GM12878 (cell line): ENCODE results near the gene PGLYRP2. TPM values are rescaled to one million over a fixed set of nuclear protein-coding genes. Genes with fewer than 3 reads are reported as not detected.

Source experiments
- ATAC-seq: fragments of 200-7000 bp; cut with Tn5 transposase; 3 replicates; pipeline ENCODE4 v1.9.1; 2020; ENCODE audit warnings: mild to moderate bottlenecking, moderate library complexity
- BruUV-seq: library from RNA; stranded (reverse); fragments of 400-500 nt; replicated peaks from 2 replicates; lab custom pipeline; 2021; lab: Mats Ljungman, UMichigan
- CTCF ChIA-PET: fragments of 300-600 bp; sonication (Branson Sonifier 250); formaldehyde crosslinking; extraction: SDS; loops from one replicate; lab custom pipeline; 2021; ENCODE audit warnings: inconsistent platforms; lab: Yijun Ruan, JAX
- POLR2A ChIA-PET: fragments of 350-600 bp; formaldehyde crosslinking; extraction: SDS; loops from one replicate; lab custom pipeline; 2021; ENCODE audit warnings: inconsistent platforms; lab: Charles Lee
- RAD21 ChIA-PET: fragments of 300-600 bp; sonication (Branson Sonifier 250); formaldehyde crosslinking; loops from one replicate; lab custom pipeline; 2023; ENCODE audit warnings: antibody characterized with exemption; ENCODE audit not compliant: unreplicated experiment; lab: Charles Lee
- SMC1A ChIA-PET: fragments of 300-600 bp; sonication (Branson Sonifier 250); formaldehyde crosslinking; loops from one replicate; lab custom pipeline; 2023; ENCODE audit not compliant: unreplicated experiment, uncharacterized antibody; lab: Charles Lee
- DNase-seq: peaks from one replicate; pipeline ENCODE4 v3.0.0-alpha.2; 2011; ENCODE audit warnings: low read depth, low spot score
- FAIRE-seq: peaks from 3 replicates; lab custom pipeline; 2011; peaks lifted over from hg19 to GRCh38; lab: Jason Lieb, UNC
- H2AFZ ChIP-seq: 2 replicates; pipeline ENCODE4 v1.6.0; 2011; ENCODE audit warnings: low read depth, low read length, control low read depth; ENCODE audit not compliant: control insufficient read depth
- H3K27ac ChIP-seq: 2 replicates; pipeline ENCODE4 v1.5.1; 2011; ENCODE audit warnings: control low read depth; ENCODE audit not compliant: control insufficient read depth, insufficient read depth
- H3K27me3 ChIP-seq, 2 experiments: replicated peaks in 1 of 2; 2 replicates each; pipeline versions ENCODE4 v1.6.0 to v1.6.1; 2011; ENCODE audit warnings: low read length in 1 of 2; ENCODE audit not compliant: control insufficient read depth in 2 of 2, insufficient read depth in 2 of 2
- H3K36me3 ChIP-seq, 2 experiments: 2 replicates each; pipeline ENCODE4 v1.5.1; 2011; ENCODE audit warnings: low read length in 1 of 2; ENCODE audit not compliant: control insufficient read depth in 2 of 2, insufficient read depth in 2 of 2
- H3K4me1 ChIP-seq: 2 replicates; pipeline ENCODE4 v1.6.1; 2011; ENCODE audit warnings: mild to moderate bottlenecking, low read length, moderate library complexity, mixed read lengths; ENCODE audit not compliant: control insufficient read depth, insufficient read depth
- H3K4me2 ChIP-seq: 2 replicates; pipeline ENCODE4 v1.6.0; 2011; ENCODE audit warnings: control low read depth; ENCODE audit not compliant: control insufficient read depth, insufficient read depth
- H3K4me3 ChIP-seq: fragments of 200-600 bp; sonication (generic); 2 replicates; pipeline ENCODE4 v1.5.1; 2016
- H3K79me2 ChIP-seq: 2 replicates; pipeline ENCODE4 v1.6.0; 2011; ENCODE audit warnings: low read length; ENCODE audit not compliant: control insufficient read depth, insufficient read depth
- H3K9ac ChIP-seq: 2 replicates; pipeline ENCODE4 v1.8.0; 2011; ENCODE audit warnings: low read length, control low read depth, mixed read lengths; ENCODE audit not compliant: control insufficient read depth, insufficient read depth
- H3K9me3 ChIP-seq: replicated peaks from 3 replicates; pipeline ENCODE4 v1.5.1; 2011; ENCODE audit warnings: mild to moderate bottlenecking, low read length; ENCODE audit not compliant: control insufficient read depth, insufficient read depth
- H4K20me1 ChIP-seq: 2 replicates; pipeline ENCODE4 v1.6.0; 2011; ENCODE audit not compliant: control insufficient read depth, insufficient read depth
- ASH2L ChIP-seq: fragments of 300-600, 200-600 bp; sonication (generic); IDR thresholded peaks from 2 replicates; pipeline ENCODE4 v1.6.1; 2017; ENCODE audit warnings: low read depth, mild to moderate bottlenecking, borderline replicate concordance
- BRCA1 ChIP-seq: IDR thresholded peaks from 2 replicates; pipeline ENCODE4 v1.6.1; 2011; ENCODE audit warnings: low read depth, low read length, improper control_type of control experiment
- CUX1 ChIP-seq: IDR thresholded peaks from 2 replicates; pipeline ENCODE4 v1.6.1; 2012; ENCODE audit warnings: improper control_type of control experiment, low read depth, low read length; ENCODE audit not compliant: insufficient replicate concordance
- EP300 ChIP-seq, 2 experiments: fragments of 150-350 bp in 1 of 2; IDR thresholded peaks; 2 replicates each; pipeline ENCODE4 v1.6.1; 2011 to 2012; ENCODE audit warnings: low read depth in 2 of 2, low read length in 2 of 2, borderline replicate concordance in 1 of 2, improper control_type of control experiment in 1 of 2, inconsistent platforms in 1 of 2; ENCODE audit not compliant: control insufficient read depth in 1 of 2
- FOS ChIP-seq: IDR thresholded peaks from 3 replicates; pipeline ENCODE4 v1.6.1; 2011; ENCODE audit warnings: borderline replicate concordance; ENCODE audit not compliant: insufficient read length; ENCODE audit errors: extremely low read depth
- JUND ChIP-seq: IDR thresholded peaks from 2 replicates; pipeline ENCODE4 v1.6.1; 2012; ENCODE audit warnings: low read depth, mild to moderate bottlenecking, low read length, improper control_type of control experiment, moderate library complexity
- MEF2B ChIP-seq: fragments of 450-650 bp; IDR thresholded peaks from 2 replicates; pipeline ENCODE4 v1.6.1; 2018; ENCODE audit warnings: mild to moderate bottlenecking, moderate library complexity; ENCODE audit not compliant: partially characterized antibody, poor library complexity, severe bottlenecking
- MTA2 ChIP-seq: fragments of 450-650 bp; IDR thresholded peaks from 2 replicates; pipeline ENCODE4 v1.6.1; 2016; ENCODE audit warnings: low read depth, mild to moderate bottlenecking, moderate library complexity
- SMAD5 ChIP-seq: IDR thresholded peaks from 2 replicates; pipeline ENCODE4 v1.6.1; 2016; ENCODE audit warnings: antibody characterized with exemption, low read depth
- SMC3 ChIP-seq: IDR thresholded peaks from 2 replicates; pipeline ENCODE4 v1.6.1; 2011; ENCODE audit warnings: low read length, improper control_type of control experiment, borderline replicate concordance
- SREBF2 ChIP-seq: IDR thresholded peaks from 2 replicates; pipeline ENCODE4 v1.6.1; 2012; ENCODE audit warnings: mild to moderate bottlenecking, low read length
- ZBTB4 ChIP-seq: fragments of 450-650 bp; formaldehyde crosslinking; IDR thresholded peaks from 2 replicates; pipeline ENCODE4 v1.4.0; 2022; ENCODE audit warnings: mild to moderate bottlenecking, moderate library complexity
- ZSCAN29 ChIP-seq: fragments of 450-650 bp; IDR thresholded peaks from 2 replicates; pipeline ENCODE4 v1.6.1; 2017; ENCODE audit warnings: mild to moderate bottlenecking, moderate library complexity
- WGBS: methylation state at CpG from one replicate; pipeline ENCODE4 v1.1.6; 2016; ENCODE audit warnings: low lambda C conversion rate; ENCODE audit not compliant: insufficient replicate concordance, insufficient coverage; ENCODE audit errors: missing lambda C conversion rate; 5-methylcytosine and 5-hydroxymethylcytosine counted together
- in situ Hi-C: fragments of 300-500 bp; cut with MboI; formaldehyde crosslinking; loops from 9 replicates; pipeline ENCODE4 v1.14.3; 2018; ENCODE audit warnings: mixed read lengths
- intact Hi-C: fragments of 100-400 bp; cut with micrococcal nuclease; formaldehyde crosslinking; loops from one replicate; pipeline ENCODE4 v1.14.2; 2022; ENCODE audit not compliant: unreplicated experiment
- polyA plus RNA-seq, 11 experiments: library from polyadenylated mRNA; depleted of rRNA in 4 of 11; unstranded in 6 of 11; stranded (reverse) in 5 of 11; fragments of >200 nt; fragmentation: Nextera tagmentation in 4 of 11; fragmentation: Illumina TruSeq in 1 of 11; extraction: Ambion mirVana in 4 of 11; extraction: Trizol in 1 of 11; gene quantifications; 1 replicate in 1 of 11; 2 replicates in 10 of 11; pipeline versions ENCODE4 v1.2.1 to v1.2.3, GENCODE V29; 2011 to 2016; ENCODE audit warnings: inconsistent platforms in 2 of 11, missing spikeins in 2 of 11, low read depth in 1 of 11
- total RNA-seq, 4 experiments: library from RNA; depleted of rRNA in 3 of 4; stranded (reverse); fragments of >200 nt in 3 of 4; fragmentation: Illumina TruSeq in 1 of 4; extraction: Trizol in 1 of 4; gene quantifications; 2 replicates each; pipeline versions ENCODE4 v1.2.1 to v1.2.3, GENCODE V29; 2013 to 2021

Gene PGLYRP2
- total and polyA plus RNA-seq, 10 of the 15 experiments (the other 5 are each of a cell fraction or from before 2014, with no cell fraction given), result 0.15 to 0.48 (median 0.26) TPM; not detected in 5

DNA sequence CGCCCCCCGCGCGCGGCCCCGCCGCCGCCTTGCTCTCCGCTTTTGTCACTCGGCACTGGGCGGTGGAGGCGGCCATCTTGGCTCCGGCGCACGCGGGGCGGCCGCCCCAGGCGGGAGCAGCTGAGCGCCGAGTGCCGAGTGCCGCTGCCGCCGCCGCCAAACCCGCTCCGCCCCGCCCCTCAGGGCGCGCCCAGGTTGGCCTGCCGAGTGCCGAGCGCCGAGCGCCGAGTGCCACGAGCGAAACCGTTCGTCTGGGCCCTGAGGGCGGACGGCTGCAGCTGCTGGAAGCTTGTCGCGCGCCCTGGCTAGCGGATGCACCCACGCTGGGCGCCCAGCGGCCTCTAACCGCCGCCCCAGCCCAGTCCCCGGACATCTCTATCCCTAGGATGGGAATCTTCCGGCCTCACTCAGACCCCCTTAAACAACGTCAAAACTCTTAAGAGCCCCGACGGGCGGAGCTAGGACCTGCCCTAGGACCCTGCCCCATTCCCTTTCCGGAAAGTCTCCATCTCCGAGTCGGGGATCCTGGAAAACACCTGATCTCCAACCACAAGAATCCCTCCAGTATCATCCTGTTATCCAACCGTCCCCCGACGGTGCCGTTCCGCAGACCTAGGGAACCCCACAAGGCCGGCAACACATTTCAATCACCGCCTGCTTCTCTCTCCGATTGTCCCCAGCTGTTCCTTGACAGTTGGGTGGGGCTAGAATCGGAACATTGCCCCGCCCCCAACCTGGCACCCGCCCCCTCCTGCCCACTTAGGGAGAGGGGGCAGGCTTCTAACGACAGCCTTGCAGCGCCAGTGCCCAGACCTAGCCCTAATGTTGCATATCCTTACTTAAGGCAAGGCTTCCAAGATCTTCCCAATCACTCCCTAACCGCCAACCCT, 46.4 kb downstream of the PGLYRP2 start:
- peaks cover 10% of the 10 kb centered on the region for H3K4me1 ChIP-seq
- WGBS, result 3% methylated on average over 58 of the region's 75 CpGs
- FAIRE-seq (peak; percentile 82), ATAC-seq (peak; percentile 88), DNase-seq (peak; percentile 36)
- no peaks in the 10 kb centered on the region for H3K9me3 ChIP-seq
- in situ Hi-C loops (no loop called here), intact Hi-C loops (loop anchor here (2.0 to 5.0 kb wide), 2 partner anchors 14 to 124 kb away; partner anchors contain the start of gene AKAP8L)
- H3K79me2 ChIP-seq, result peaks cover 32% of the 10 kb centered on the region
- H4K20me1 ChIP-seq, result no peaks in the 10 kb centered on the region
- SMC1A ChIA-PET, result interaction anchor here (0.5 to 1.2 kb wide), 3 partner anchors 13 to 568 kb away, joined by 3 to 6 read pairs (median 4); partner anchors contain the start of gene AKAP8L
- H3K4me2 ChIP-seq, result peak overlapping the region; percentile 86
- peaks cover 0 to 2% of the 10 kb centered on the region in 2 experiments; a peak in 3 of 4 replicates for H3K36me3 ChIP-seq
- peak overlapping the region; percentile 82 for H2AFZ ChIP-seq
- POLR2A ChIA-PET, result interaction anchor here (0.7 to 1.7 kb wide), 6 partner anchors 12 to 53 kb away, joined by 3 to 9 read pairs (median 4); partner anchors contain the start of genes AKAP8 and AKAP8L
- H3K9ac ChIP-seq, result peak overlapping the region; percentile 76
- peak overlapping the region; percentile 94 for H3K4me3 ChIP-seq
- CTCF ChIA-PET, result interaction anchor here (1.3 to 3.6 kb wide), 2 partner anchors 14 to 53 kb away, joined by 4 to 20 read pairs; partner anchors contain the start of genes AKAP8 and AKAP8L
- peak overlapping the region; percentile 83 for H3K27ac ChIP-seq
- RAD21 ChIA-PET, result interaction anchor here (0.8 to 2.5 kb wide), 3 partner anchors 14 to 34 kb away, joined by 3 to 14 read pairs (median 5); partner anchors contain the start of genes AKAP8L and RASAL3
- no TSS peak for BruUV-seq
- H3K27me3 ChIP-seq, result no peaks in the 10 kb centered on the region
- TF ChIP-seq ASH2L, result no peak
- no peak for TF ChIP-seq SREBF2
- 0 out of 2 replicates have a peak, but pooled peaks have one; percentile 20 for TF ChIP-seq SMAD5
- no peak for TF ChIP-seq BRCA1
- no peak for TF ChIP-seq FOS
- TF ChIP-seq EP300 (IDR thresholded peaks at IDR 0.05; ENCODE audit: borderline replicate concordance in 1 of 2, control insufficient read depth in 1 of 2, low read depth in 2 of 2, low read length in 2 of 2), result no peak; a peak in 1 of 4 replicates
- TF ChIP-seq ZBTB4, result no peak
- TF ChIP-seq JUND, result no peak
- no peak for TF ChIP-seq MTA2
- peak; percentile 97 for TF ChIP-seq CUX1
- 0 out of 2 replicates have a peak, but pooled peaks have one; percentile 58 for TF ChIP-seq ZSCAN29
- TF ChIP-seq MEF2B, result no peak
- peak; percentile 10; the same call in 1 of the 2 replicates for TF ChIP-seq SMC3
